Ascending aorta (tissue), 2 donors: ENCODE measurements around the gene TMTC1. TPM values are rescaled to one million over a fixed set of nuclear protein-coding genes. Genes with fewer than 3 reads are reported as not detected.

Experiments
- DNase-seq, 2 donors: peaks; one replicate each; pipeline ENCODE4 v3.0.0-alpha.2; 2019; ENCODE audit warnings: low spot score in 2 of 2
- H3K27ac ChIP-seq, 2 donors: fragments of 200-600 bp; sonication (generic); one replicate each; pipeline ENCODE4 v1.5.1; 2016 to 2017; ENCODE audit warnings: mild to moderate bottlenecking in 1 of 2
- H3K27me3 ChIP-seq: fragments of 200-600 bp; sonication (generic); one replicate; pipeline ENCODE4 v1.5.1; 2017
- H3K36me3 ChIP-seq, 2 donors: fragments of 200-600 bp; sonication (generic); one replicate each; pipeline ENCODE4 v1.5.1; 2016
- H3K4me1 ChIP-seq, 2 donors: fragments of 200-600 bp; sonication (generic); one replicate each; pipeline ENCODE4 v1.5.1; 2016 to 2017; ENCODE audit warnings: mild to moderate bottlenecking in 1 of 2
- H3K4me3 ChIP-seq, 2 donors: fragments of 200-600 bp; sonication (generic); one replicate each; pipeline ENCODE4 v1.5.1; 2016 to 2017; ENCODE audit warnings: mild to moderate bottlenecking in 1 of 2
- H3K9me3 ChIP-seq, 2 donors: fragments of 200-600 bp; sonication (generic); one replicate each; pipeline ENCODE4 v1.5.1; 2016
- intact Hi-C: fragments of 100-400 bp; cut with DNase I; formaldehyde crosslinking; loops from one replicate; pipeline ENCODE4 v1.15.1; 2023
- total RNA-seq: library from RNA; depleted of rRNA; stranded (reverse); fragments of >200 nt; gene quantifications from one replicate; pipeline ENCODE4 v1.1.0, GENCODE V29; 2016
- TF ChIP-seq, protein P1 (sequence below), 3 experiments: fragments of 200-600 bp in 2 of 3; fragments of 450-650 bp in 1 of 3; sonication (generic) in 2 of 3; IDR thresholded peaks; one replicate each; pipeline ENCODE4 v1.5.1; 2016 to 2019; ENCODE audit warnings: antibody characterized with exemption in 3 of 3, mild to moderate bottlenecking in 1 of 3, moderate library complexity in 1 of 3

TMTC1 gene
- total RNA-seq, 1 donor from 2014 or later: 176 TPM

DNA sequence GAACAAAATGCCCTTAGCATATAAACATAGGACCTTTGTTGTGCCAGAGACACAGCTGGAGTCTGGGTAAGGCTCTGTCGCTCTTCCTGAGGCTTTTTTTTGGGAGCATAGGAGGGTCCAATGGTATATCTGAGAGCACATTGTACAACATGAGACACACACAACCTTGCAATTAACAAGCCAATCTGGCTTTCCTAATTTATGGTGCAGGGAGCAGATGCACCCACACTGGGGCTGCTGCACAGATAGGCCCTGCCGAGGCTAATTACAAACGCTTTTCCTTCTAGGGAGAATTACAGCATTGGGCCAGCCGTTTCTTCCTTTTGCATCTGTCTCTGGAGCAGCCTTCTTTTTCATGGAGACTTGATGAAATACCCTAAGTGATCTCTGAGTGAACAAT is 211.3 kb downstream of the TMTC1 start:
- no peaks in the 10 kb centered on the region for H3K27me3 ChIP-seq
- peaks cover 0 to 12% of the 10 kb centered on the region in 2 donors for H3K36me3 ChIP-seq
- no peaks in the 10 kb centered on the region for H3K9me3 ChIP-seq
- TF ChIP-seq, protein P1, sequence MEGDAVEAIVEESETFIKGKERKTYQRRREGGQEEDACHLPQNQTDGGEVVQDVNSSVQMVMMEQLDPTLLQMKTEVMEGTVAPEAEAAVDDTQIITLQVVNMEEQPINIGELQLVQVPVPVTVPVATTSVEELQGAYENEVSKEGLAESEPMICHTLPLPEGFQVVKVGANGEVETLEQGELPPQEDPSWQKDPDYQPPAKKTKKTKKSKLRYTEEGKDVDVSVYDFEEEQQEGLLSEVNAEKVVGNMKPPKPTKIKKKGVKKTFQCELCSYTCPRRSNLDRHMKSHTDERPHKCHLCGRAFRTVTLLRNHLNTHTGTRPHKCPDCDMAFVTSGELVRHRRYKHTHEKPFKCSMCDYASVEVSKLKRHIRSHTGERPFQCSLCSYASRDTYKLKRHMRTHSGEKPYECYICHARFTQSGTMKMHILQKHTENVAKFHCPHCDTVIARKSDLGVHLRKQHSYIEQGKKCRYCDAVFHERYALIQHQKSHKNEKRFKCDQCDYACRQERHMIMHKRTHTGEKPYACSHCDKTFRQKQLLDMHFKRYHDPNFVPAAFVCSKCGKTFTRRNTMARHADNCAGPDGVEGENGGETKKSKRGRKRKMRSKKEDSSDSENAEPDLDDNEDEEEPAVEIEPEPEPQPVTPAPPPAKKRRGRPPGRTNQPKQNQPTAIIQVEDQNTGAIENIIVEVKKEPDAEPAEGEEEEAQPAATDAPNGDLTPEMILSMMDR (IDR thresholded peaks at IDR 0.05): no peak
- no peak for DNase-seq
- intact Hi-C loops: no loop called here
- no peak overlapping the region for H3K27ac ChIP-seq
- H3K4me3 ChIP-seq: no peak overlapping the region
- H3K4me1 ChIP-seq: no peaks in the 10 kb centered on the region

DNA sequence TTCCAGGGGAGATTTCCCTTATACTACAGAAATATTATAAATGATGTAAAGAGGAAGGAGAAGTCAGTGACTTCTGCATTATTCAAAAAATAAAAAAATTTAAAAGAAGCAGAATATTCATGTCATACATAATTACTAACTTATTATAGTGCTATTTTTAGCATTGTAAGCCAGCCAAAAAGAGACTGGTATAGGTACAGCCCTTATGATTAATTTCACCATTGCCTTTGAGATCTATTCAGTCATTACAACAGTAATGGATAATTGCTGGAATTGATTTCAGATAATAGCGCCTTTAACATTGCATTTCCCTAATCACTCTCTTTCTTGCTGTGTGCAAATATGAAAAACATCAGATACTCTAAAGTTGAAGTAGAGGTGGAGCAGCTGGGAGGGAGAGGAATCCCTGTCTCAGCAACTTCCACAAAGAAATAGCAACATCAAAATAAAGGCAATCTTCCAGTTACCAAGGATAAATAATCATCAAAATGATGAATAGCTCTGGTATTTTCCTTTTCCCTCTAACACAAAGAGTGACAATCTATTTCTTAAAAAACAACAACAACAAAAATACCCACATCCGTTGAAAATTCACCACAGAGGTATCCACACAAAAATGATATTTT is 214.5 kb downstream of the TMTC1 start:
- Histone ChIP-seq H3K27me3 (no peaks in the 10 kb centered on the region), H3K4me1 (peaks cover 0 to 2% of the 10 kb centered on the region in 2 donors), H3K27ac (no peak overlapping the region), H3K9me3 (no peaks in the 10 kb centered on the region), H3K4me3 (no peak overlapping the region), H3K36me3 (peaks cover 0 to 16% of the 10 kb centered on the region in 2 donors)
- DNase-seq: no peak
- intact Hi-C loops: loop anchor here (10.0 kb wide), 1 partner anchor 386 kb away; no protein-coding TSS in a partner anchor
- TF ChIP-seq, protein P1 (IDR thresholded peaks at IDR 0.05): no peak

DNA sequence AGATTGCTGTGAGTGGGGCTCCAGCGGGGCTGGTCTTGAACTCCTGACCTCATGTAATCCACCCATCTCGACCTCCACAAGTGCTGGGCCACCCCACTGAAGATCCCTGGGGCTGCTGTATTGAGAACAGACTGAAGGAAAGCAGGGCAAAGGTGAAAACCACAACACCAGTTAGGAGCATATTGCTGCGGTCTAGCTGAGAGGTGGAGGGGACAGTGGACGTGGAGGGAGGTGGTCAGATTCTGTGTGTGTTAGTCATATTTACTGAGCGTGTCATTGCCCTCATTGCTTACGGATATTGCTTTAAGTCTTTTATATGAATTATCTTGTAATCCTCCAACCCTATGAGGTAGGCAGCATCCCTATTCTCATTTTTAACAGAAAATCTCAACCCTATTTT is 217.3 kb downstream of the TMTC1 start:
- H3K4me1 ChIP-seq: peaks cover 0 to 24% of the 10 kb centered on the region in 2 donors
- no peaks in the 10 kb centered on the region for H3K9me3 ChIP-seq
- no peak overlapping the region for H3K27ac ChIP-seq
- no peak for DNase-seq
- H3K4me3 ChIP-seq: no peak overlapping the region
- intact Hi-C loops: loop anchor here (10.0 kb wide), 1 partner anchor 388 kb away; no protein-coding TSS in a partner anchor
- H3K27me3 ChIP-seq: no peaks in the 10 kb centered on the region
- TF ChIP-seq, protein P1 (IDR thresholded peaks at IDR 0.05): no peak
- peaks cover 0 to 9% of the 10 kb centered on the region in 2 donors for H3K36me3 ChIP-seq

DNA sequence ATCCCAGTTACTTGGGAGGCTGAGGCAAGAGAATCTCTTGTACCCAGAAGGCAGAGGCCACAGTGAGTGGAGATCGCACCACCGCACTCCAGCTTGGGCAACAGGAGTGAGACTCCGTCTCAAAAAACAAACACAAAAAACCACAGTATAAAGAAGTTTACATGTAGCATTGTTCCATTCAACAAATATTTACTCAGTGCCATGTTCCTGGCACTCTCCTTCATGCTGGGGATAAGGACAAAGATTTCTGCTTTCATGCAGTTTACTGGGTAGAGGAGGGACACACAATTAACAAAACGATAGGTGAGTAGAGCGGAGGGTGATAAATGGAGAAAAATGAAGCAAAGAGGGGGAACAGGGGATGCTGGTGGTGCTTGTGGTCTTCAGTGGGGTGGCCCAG is 218.0 kb downstream of the TMTC1 start:
- intact Hi-C loops: loop anchor here (10.0 kb wide), 1 partner anchor 389 kb away; no protein-coding TSS in a partner anchor
- TF ChIP-seq, protein P1 (IDR thresholded peaks at IDR 0.05): no peak
- Histone ChIP-seq H3K9me3 (no peaks in the 10 kb centered on the region), H3K36me3 (peaks cover 0 to 3% of the 10 kb centered on the region in 2 donors), H3K4me1 (peaks cover 0 to 24% of the 10 kb centered on the region in 2 donors), H3K4me3 (no peak overlapping the region), H3K27me3 (no peaks in the 10 kb centered on the region), H3K27ac (no peak overlapping the region)
- no peak for DNase-seq

DNA sequence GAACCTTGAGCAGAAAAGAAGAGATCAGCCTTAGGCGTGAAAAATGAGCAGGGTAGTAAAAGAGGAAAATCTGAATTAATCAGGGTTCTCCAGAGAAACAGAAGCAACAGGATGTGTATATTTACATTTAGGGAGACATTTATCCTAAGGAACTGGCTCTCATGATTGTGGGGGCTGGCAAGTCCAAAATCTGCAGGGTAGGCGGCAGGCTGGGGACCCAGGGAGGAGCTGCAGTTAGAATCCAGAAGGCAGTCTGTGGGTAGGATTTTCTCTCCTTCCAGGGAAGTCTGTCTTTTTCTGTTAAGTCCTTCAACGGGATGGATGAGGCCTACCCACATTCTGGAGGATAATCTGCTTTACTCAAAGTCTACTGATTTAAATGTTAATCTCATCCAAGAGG is 218.8 kb downstream of the TMTC1 start:
- peaks cover 0 to 3% of the 10 kb centered on the region in 2 donors for H3K36me3 ChIP-seq
- H3K4me3 ChIP-seq: no peak overlapping the region
- H3K4me1 ChIP-seq: peaks cover 0 to 24% of the 10 kb centered on the region in 2 donors
- TF ChIP-seq, protein P1 (IDR thresholded peaks at IDR 0.05): no peak
- no peaks in the 10 kb centered on the region for H3K9me3 ChIP-seq
- DNase-seq: no peak
- peak overlapping the region in 1 of 2 donors; percentile 56 for H3K27ac ChIP-seq
- intact Hi-C loops: loop anchor here (10.0 kb wide), 1 partner anchor 390 kb away; no protein-coding TSS in a partner anchor
- no peaks in the 10 kb centered on the region for H3K27me3 ChIP-seq
